ENCODE data around the gene DHX40. TPM values are rescaled to one million over a fixed set of nuclear protein-coding genes. Genes with fewer than 3 reads are reported as not detected.

Gene DHX40
- total and polyA plus RNA-seq, 2 of the 13 experiments (the other 11 are each of a cell fraction or from before 2014, with no cell fraction given) = 22.2 to 37.0 TPM

DNA sequence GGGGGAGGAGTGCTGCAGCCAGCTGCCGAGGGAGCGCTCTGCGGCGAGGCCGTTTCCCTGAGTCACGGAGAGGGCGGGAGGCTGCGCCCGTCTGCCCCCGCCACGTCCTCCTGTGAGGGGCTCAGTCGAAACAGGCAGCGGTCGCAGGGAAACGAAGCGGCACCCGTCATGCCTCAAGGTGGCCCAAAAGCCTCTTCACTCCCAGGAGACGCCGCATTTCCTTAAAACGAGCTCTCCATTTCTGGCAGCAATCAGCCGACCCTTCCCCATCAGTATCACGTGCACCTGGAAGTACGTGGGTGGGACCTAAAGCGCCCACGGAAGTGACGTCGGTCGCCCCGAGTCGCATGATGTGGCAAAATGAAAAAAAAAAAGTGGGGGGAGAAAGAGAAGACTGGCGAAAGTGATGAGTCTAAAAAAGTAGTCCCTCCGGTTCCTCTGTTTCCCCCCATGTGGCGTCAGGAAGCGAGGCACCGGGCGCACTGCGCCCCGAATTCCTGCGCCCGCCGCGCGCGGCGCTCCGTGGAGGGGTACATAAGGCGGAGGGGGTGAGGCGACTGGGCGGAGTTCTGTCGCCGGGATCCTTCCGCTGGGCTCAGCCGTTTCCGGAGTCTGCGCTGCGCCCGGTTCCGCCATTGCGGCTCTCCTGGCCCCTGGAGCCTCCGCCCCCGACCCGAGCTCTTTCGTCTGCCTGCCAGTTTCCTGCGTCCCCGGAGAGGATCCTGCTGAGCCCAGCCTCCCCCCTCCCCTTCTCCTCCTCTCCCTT is 54.1 kb downstream of the DHX40 start, which contains the start of gene CLTC (continued):
- TF ChIP-seq, protein P1, sequence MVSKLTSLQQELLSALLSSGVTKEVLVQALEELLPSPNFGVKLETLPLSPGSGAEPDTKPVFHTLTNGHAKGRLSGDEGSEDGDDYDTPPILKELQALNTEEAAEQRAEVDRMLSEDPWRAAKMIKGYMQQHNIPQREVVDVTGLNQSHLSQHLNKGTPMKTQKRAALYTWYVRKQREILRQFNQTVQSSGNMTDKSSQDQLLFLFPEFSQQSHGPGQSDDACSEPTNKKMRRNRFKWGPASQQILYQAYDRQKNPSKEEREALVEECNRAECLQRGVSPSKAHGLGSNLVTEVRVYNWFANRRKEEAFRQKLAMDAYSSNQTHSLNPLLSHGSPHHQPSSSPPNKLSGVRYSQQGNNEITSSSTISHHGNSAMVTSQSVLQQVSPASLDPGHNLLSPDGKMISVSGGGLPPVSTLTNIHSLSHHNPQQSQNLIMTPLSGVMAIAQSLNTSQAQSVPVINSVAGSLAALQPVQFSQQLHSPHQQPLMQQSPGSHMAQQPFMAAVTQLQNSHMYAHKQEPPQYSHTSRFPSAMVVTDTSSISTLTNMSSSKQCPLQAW (CRISPR knock-in tag; IDR thresholded peaks at IDR 0.05) = peak; percentile 56
- TF ChIP-seq U2AF1 (optimal IDR thresholded peaks at IDR 0.05; ENCODE audit: low read depth, low read length) (peak; percentile 97), SATB2 (CRISPR knock-in tag; IDR thresholded peaks at IDR 0.05) (0 out of 2 replicates have a peak, but pooled peaks have one; percentile 57), ZSCAN29 (CRISPR knock-in tag; conservative IDR thresholded peaks at IDR 0.05) (peak; percentile 94), SMC3 (IDR thresholded peaks at IDR 0.05; ENCODE audit: low read length) (no peak; the same call in 1 of the 2 replicates), TBX3 (IDR thresholded peaks at IDR 0.05; ENCODE audit: borderline replicate concordance) (peak; percentile 80), MAZ (IDR thresholded peaks at IDR 0.05; ENCODE audit: borderline replicate concordance, low read depth, low read length) (peak; percentile 93), MAZ (CRISPR knock-in tag; IDR thresholded peaks at IDR 0.05; ENCODE audit: low read depth) (peak; percentile 95), ZNF431 (CRISPR knock-in tag; IDR thresholded peaks at IDR 0.05; ENCODE audit: borderline replicate concordance, low read depth) (no peak), SP5 (CRISPR knock-in tag; IDR thresholded peaks at IDR 0.05; ENCODE audit: borderline replicate concordance, low read depth) (peak; percentile 83; the same call in 1 of the 2 replicates), PHF21A (CRISPR knock-in tag; IDR thresholded peaks at IDR 0.05) (peak; percentile 62; the same call in 1 of the 2 replicates), RORA (CRISPR knock-in tag; IDR thresholded peaks at IDR 0.05) (no peak), KLF11 (CRISPR knock-in tag; IDR thresholded peaks at IDR 0.05) (peak; percentile 96), HCFC1 (IDR thresholded peaks at IDR 0.05; ENCODE audit: low read depth, low read length) (peak; percentile 54; the same call in 1 of the 2 replicates), ZNF296 (CRISPR knock-in tag; conservative IDR thresholded peaks at IDR 0.05) (0 out of 2 replicates have a peak, but pooled peaks have one; percentile 23), HOXA7 (CRISPR knock-in tag; IDR thresholded peaks at IDR 0.05) (no peak; the same call in 1 of the 2 replicates), DPF2 (CRISPR knock-in tag; IDR thresholded peaks at IDR 0.05; ENCODE audit: borderline replicate concordance, low read depth) (no peak; the same call in 1 of the 2 replicates), ZNF572 (CRISPR knock-in tag; IDR thresholded peaks at IDR 0.05) (no peak), BRD4 (CRISPR knock-in tag; IDR thresholded peaks at IDR 0.05) (peak; percentile 81)
- TF ChIP-seq, protein P2, sequence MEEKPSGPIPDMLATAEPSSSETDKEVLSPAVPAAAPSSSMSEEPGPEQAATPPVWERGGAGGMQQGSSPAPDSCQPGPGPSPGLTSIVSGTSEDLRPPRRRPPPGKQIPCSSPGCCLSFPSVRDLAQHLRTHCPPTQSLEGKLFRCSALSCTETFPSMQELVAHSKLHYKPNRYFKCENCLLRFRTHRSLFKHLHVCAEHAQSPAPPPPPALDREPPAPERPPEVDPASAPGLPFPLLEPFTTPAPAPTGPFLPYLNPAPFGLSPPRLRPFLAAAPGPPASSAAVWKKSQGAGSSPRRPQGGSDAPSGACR (CRISPR knock-in tag; IDR thresholded peaks at IDR 0.05) = peak; percentile 93; the same call in 1 of the 2 replicates
- TF ChIP-seq, protein P3, sequence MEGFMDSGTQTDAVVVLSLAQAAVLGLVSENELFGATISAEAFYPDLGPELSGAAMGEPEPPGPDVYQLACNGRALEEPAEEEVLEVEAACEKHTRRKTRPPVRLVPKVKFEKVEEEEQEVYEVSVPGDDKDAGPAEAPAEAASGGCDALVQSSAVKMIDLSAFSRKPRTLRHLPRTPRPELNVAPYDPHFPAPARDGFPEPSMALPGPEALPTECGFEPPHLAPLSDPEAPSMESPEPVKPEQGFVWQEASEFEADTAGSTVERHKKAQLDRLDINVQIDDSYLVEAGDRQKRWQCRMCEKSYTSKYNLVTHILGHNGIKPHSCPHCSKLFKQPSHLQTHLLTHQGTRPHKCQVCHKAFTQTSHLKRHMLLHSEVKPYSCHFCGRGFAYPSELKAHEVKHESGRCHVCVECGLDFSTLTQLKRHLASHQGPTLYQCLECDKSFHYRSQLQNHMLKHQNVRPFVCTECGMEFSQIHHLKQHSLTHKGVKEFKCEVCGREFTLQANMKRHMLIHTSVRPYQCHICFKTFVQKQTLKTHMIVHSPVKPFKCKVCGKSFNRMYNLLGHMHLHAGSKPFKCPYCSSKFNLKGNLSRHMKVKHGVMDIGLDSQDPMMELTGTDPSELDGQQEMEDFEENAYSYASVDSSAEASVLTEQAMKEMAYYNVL (CRISPR knock-in tag; IDR thresholded peaks at IDR 0.05; ENCODE audit: borderline replicate concordance) = peak; percentile 13; the same call in 1 of the 2 replicates
- TF ChIP-seq, protein P4, sequence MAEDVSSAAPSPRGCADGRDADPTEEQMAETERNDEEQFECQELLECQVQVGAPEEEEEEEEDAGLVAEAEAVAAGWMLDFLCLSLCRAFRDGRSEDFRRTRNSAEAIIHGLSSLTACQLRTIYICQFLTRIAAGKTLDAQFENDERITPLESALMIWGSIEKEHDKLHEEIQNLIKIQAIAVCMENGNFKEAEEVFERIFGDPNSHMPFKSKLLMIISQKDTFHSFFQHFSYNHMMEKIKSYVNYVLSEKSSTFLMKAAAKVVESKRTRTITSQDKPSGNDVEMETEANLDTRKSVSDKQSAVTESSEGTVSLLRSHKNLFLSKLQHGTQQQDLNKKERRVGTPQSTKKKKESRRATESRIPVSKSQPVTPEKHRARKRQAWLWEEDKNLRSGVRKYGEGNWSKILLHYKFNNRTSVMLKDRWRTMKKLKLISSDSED (CRISPR knock-in tag; IDR thresholded peaks at IDR 0.05) = no peak; the same call in 1 of the 2 replicates
- TF ChIP-seq, protein P5, sequence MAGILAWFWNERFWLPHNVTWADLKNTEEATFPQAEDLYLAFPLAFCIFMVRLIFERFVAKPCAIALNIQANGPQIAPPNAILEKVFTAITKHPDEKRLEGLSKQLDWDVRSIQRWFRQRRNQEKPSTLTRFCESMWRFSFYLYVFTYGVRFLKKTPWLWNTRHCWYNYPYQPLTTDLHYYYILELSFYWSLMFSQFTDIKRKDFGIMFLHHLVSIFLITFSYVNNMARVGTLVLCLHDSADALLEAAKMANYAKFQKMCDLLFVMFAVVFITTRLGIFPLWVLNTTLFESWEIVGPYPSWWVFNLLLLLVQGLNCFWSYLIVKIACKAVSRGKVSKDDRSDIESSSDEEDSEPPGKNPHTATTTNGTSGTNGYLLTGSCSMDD (CRISPR knock-in tag; IDR thresholded peaks at IDR 0.05) = no peak

Data from HepG2 (cell line).